ENCODE data around the gene GRIK3.
"Not testable (repeated sequence)": the region's sequence is repeated elsewhere in the genome, so short reads cannot be mapped to it uniquely, and the experiment has no call there.

Gene GRIK3

DNA sequence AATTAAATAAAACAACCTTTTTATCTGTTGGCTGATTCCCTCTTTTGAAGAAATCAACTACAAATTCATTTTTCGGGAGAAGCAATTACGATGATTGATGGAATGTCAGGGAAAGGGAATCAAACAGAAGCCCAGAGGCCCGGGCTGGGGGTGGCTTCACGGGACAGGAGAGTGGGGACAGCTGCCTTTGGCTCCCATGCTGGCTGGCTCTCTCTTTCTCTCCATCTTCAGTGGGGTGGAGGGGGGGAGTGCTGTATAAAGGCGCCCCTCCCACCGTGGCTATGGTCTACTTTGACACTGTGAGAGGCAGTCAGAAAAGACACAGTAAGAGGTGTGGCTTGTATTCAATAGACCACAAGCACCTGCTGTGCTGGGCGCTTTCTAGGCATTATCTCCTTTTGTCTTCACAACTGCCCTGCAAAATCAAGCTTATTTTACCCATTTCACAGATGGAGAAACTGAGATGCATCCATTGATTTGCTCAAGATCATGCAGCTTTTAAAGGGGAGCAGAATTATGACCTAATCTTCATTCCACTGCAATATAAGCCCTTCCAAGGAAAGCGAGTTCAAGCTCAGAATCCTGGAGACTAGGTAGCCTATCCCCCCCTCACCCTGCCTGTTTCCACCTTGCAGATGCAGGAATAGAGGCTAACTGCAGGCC is 92.9 kb downstream of the GRIK3 start:
- DNase-seq (ENCODE audit: low read depth), result no peak

DNA sequence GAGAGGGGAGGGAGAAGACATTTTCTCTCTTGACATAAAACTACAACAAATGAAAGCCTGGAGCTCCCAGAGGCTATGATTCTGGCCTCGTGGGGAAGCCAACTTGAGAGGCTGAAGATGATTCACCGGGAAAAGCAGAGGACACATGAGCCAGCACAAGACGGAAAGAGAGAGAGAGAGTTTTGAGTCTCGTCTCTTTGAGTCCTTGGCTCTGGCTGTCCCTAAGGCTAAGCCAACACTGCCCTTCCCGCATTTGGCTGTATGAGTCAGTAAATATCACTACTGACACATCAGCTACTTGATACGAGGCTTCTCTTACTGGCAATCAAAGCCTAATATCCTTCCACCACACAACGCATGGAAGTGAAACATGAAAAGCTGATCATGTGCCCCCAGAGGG is 95.5 kb downstream of the GRIK3 start:
- no peak for DNase-seq (ENCODE audit: low read depth)

DNA sequence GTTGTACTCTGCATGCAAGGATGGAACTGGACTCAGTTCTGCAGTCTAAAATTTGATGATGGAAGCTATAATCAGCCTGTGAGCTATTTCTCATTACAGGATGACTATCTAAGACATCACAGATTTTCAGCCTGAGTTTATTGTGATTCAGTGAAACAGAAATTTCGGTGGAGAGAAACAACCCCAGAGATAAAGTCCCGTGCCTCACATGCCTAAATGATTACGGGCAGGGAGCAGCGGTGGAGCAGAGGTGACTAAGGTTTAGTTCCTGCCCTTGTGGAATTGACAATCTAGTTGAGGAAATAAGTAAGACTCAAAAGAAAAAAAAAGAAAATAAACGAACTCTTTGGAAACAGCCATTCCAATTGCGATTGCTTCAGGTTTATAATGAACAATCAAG is 96.9 kb downstream of the GRIK3 start:
- no peak for DNase-seq (ENCODE audit: low read depth)

DNA sequence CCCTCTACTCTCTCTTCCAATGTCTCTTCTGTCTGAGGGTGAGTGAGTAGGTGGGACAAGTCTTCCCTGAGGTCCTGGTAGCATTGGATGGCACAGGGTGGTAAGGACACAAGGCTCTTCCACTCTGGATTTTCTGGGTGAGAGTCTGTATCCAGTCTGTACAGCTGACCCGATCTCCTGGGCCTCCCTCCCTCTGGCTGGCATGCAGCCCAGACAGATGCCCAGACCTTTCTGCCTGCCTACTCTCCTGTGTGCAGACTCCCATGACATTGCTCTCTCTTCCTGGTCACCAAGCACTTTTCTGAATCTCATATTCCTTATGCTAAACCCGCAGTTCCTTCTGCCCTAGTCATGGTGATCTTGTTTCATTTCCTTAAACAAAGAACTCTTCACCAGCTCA is 100.3 kb downstream of the GRIK3 start:
- no peak for DNase-seq (ENCODE audit: low read depth)

DNA sequence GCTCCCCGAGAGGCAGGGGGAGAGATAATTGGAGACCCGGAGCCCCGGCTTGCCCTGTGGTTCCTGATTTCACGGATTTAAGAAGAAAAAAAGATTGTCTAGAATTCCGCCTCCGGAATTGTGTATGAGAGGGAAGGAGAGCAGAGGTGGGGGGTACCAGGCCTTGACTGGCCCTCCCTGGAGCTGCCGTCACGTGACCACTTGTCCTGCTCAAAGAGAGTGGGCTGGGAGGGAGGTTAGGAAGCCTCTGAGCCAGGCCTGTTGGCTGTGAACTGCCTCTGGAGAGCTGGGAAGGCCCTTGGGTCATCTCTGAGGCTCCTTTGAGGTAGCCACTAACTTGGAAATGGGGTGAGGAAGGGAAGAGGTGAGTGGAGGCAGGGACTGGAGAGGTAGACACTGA is 106.5 kb downstream of the GRIK3 start:
- no peak for DNase-seq (ENCODE audit: low read depth)

DNA sequence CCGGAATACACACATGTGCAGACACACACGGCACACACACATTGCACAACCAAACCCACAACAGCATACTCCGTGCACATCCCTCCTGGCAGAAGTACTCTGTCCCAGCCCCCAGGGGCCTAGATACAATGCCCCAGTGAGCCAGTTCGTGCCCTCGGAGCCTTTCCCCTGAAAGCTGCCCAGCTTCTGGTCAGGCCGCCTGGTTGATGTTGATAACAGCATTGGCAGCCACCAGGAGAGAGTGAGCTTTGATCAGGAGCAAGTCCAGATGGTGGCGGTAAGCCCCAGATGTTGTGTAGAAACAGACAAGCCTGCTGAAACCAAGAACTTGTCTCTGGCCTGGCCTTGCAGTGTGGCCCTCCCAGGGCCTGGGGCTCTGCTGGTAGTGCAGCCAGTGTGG is 109.1 kb downstream of the GRIK3 start:
- no peak for DNase-seq (ENCODE audit: low read depth)

DNA sequence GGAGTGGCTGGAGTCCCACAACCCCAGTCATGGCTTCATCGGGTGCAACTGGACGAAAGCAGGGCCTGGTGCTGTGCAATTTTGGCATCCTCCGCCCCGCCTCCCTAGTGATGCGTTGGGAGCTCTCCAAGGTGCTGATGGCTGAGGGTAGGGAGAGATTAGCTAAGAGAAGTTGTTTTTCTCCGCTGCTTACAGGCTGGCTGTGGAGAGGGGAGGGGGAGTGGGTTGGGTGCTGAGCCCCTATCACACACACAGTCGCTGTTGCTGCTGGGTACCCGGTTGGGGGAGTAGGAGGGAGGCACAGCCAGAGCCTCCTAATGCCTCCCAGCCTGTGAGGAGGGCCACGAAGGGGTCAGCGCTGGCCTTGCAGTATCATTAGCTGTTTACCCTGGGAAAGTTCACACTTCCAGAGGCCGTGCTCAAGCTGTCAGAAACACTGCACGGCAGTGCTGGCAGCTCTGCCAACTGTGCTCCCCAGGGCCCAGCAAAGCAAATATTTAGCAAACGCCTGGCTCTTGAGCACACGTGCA is 110.0 kb downstream of the GRIK3 start:
- no peak for DNase-seq (ENCODE audit: low read depth)

DNA sequence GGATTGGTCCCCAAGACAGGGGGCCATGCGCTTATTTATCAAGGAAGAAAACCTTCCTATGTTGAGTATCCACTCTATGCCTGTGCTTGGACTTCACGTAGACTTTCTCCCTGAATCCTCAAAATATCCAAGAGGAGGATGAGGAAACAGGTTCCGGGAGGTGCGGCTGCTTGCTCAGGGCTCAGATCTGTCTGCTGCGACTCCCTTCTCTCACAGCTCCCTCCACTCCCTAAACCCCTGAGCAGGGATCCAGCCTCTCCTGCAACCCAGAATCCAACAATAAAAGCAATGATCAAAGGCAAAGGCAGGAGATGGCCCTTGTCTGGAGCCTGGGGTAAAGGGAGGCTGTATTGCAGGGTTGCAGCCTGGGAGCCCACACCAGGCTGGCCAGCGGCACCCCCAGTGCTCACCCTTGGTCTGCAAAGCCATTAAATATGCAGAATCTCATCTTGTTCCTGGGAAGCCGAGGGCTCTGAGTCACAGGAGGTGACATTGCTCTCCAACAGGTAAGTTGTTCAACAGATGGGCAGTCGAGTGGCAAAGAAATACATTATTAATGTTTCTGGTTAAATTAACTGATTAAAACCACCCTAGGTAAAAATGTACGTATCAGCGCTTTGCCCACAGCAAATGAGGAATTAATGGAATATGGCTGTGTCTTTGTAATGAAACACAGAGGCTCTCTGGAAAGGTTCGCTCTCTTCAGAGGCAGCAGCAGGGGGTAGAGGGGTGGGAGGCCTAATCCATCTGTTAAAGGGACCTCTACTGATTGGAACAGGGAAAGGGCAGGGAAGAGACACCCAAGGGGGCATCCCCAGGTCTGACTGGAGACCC is 111.5 kb downstream of the GRIK3 start:
- no peak for DNase-seq (ENCODE audit: low read depth)

DNA sequence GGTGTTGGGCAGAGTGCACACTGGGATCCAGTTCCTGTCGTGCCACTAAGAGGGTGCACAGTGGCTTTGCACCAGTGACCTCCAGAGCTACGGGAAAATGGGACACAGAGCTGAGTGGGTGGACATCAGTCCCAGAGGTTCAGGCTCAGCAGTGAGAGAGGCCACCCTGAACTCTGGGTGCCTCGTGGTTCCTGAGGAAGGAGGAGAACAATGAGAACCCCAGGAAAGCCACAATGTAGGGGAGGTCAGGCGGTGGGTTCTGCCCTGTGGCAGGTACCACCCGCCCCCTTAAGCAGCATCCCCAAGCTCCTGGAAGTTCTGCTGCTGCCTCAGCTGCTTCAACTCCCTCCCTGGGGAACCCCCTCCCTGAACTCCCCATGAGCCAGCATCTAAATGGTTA is 112.2 kb downstream of the GRIK3 start:
- no peak for DNase-seq (ENCODE audit: low read depth)

DNA sequence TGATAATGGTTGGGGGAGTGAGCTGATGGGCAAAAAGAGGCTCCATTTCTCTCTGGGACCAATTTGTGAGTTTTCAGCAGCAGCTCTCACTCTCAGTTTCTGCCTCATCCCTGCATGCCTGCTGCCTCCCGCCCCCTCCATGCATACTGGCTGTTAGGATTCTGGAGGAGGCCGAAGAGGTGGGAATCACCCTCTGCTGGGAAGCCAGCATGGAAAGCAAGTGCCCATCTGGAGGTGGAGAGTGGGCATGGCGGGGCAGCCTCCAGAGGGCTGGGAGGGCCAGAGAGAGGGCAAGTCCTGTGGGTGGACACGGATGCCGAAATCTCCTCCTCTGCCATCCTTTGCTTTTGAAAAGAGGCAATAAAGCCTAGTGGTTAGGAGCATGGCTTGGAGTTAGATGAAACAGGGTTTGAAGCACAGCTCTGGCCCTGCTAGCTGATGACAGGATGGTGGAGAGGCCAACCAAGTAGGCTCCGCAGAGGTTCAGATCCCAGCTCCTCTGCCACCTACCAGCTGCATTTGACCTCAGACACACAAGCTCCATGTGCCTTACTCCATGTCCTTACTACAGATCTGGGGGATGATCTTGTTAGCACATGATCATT is 113.4 kb downstream of the GRIK3 start:
- no peak for DNase-seq (ENCODE audit: low read depth)

DNA sequence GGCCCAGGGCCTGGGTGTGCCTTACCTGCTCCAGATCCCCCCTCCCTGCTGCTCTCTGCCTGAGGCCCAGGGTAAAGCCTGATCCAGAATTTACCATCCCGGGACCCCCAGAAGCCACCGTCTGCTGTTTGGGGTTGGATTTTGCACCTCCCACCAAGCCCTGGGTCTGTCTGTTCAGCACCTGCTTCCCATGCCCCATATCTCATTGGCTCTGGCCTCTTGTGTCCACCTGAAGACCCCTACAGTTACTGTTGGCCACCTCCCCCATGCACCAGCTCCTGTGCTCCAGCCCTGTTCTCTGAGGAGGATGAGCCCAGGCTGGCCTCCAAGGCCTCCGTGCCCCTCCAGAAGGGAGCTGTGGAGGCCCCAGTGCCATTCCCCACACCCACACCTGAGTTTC is 113.9 kb downstream of the GRIK3 start:
- DNase-seq (ENCODE audit: low read depth), result no peak

DNA sequence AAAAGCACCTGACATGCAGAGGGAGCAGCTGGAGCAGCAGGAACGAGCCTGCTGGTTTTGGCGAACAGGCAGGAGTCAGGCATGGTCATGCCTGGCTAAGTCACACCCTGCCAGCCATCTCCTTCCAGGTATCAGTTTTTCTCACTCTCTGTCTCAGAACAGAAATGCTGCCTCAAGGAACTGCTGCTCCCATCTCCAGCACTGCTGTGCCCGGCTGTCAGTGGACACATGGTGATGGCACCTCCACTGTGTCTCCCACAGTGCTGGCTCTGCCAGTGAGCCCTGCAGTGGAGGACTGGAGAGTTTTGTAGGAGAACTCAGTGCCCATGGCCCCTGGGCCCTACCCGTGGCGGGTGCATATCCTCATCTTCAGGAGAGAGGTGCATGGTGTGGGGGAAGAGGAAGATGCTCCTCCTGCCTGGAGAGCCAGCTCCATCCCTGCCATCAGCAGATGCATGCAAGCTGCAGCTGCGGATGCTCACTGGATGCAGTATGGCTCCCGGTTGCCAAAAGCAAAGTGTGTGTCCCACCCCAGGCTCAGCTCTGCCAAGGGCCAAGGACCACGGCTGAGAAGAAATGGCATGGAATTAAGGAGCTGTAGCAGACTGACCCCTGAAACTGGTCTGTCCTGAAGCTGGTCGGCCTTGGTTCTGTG is 114.7 kb downstream of the GRIK3 start:
- DNase-seq (ENCODE audit: low read depth), result no peak

DNA sequence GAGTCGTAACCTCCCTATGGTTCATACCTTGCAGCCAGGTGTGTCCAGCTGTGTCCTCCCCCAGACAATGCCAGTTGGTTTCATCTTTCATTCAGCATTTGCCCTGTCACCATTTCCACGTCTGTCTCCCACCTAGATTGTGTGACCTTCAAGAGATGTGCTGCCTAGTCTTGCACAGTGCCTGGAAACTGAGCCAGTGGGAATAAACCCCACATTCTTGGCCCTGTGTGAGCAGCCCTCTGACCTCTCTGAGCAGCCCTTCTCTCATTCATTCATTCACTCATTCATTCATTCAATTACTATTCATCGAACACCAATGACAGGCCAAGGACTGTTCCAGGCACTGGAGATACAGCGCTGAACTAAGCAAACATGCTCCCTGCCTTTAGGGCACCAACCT is 115.7 kb downstream of the GRIK3 start:
- DNase-seq (ENCODE audit: low read depth), result no peak

DNA sequence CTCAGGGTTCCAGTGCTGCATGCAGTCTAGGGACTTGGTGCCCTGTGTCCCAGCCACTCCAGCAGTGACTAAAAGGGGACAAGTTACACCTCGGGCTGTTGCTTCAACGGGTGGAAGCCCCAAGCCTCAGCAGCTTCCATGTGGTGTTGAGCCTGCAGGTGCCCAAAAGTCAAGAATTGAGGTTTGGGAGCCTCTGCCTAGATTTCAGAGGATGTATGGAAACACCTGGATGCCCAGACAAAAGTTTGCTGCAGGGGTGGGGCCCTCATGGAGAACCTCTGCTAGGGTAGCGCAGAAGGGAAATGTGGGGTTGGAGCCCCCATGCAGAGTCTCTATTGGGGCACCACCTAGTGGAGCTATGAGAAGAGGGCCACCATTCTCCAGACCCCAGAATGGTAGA is 117.8 kb downstream of the GRIK3 start:
- not testable (repeated sequence) for DNase-seq (ENCODE audit: low read depth)

DNA sequence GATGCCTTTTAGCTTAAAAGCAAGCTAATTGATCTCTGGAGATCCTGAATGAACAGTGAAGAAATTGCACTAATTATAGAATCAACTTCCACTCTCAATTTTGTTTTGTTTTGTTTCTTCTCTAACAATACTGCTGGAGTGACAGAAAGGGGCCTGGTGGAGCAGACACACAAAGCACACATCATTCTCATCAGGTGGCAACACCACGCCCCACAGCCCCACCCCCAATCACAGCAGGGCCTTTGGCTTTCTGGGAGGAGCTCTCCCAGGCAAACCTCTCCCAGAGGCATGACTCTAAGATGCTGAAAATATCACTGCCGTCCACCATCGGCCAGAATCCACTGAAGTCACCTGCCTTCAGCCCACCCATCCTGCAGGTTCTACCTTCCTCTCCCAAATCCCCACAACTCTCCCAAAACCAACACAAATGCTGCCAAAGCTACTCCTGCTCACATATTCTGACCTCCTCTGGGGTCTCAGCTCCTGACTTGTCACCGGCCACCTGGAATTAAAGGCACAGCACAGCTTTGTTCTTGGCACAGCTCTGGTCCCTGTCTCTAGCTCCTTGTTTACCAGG is 120.7 kb downstream of the GRIK3 start:
- no peak for DNase-seq (ENCODE audit: low read depth)

DNA sequence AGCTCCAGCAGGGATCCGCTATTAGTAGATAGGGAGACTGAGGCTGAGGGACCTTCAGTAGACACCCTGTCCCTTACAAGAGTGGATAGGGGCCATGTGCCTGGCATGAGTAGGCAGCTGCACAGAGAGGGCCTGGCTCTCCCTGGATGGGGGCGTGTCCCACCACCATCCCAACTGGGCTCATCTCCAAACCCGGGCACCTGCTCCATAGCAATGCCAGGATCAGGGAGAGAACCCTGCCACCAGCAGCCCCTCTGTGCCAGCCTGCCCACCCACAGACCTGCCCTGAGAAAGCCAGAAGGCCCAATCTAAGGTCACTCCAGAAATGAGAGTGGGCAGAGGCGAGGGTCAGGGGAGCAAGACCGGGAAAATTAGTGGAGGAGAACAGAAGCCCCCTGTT is 121.3 kb downstream of the GRIK3 start:
- DNase-seq (ENCODE audit: low read depth), result no peak

DNA sequence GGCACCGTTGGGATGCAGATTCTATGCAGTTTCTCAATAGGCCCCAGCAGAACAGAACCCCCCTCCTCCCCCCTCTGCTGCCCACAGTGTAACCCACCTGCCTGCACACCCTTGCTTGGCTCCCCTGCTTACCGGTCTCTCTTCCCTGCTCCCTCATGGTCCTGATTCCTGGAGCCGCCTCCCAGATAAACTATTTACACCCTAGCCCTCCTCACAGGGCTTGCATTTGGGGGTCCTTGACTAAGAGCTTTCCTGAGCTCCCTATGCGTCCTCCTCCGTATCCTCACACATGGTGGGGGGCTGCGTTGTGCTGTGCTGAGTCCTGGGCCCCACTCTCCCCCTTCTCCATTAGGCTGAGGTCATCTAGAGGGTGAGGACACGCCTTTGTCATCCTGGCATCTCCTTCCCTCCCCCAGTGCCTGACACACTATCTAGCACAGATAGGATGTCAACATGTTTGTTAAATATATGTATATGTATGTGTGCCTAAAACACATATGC is 121.9 kb downstream of the GRIK3 start:
- no peak for DNase-seq (ENCODE audit: low read depth)

DNA sequence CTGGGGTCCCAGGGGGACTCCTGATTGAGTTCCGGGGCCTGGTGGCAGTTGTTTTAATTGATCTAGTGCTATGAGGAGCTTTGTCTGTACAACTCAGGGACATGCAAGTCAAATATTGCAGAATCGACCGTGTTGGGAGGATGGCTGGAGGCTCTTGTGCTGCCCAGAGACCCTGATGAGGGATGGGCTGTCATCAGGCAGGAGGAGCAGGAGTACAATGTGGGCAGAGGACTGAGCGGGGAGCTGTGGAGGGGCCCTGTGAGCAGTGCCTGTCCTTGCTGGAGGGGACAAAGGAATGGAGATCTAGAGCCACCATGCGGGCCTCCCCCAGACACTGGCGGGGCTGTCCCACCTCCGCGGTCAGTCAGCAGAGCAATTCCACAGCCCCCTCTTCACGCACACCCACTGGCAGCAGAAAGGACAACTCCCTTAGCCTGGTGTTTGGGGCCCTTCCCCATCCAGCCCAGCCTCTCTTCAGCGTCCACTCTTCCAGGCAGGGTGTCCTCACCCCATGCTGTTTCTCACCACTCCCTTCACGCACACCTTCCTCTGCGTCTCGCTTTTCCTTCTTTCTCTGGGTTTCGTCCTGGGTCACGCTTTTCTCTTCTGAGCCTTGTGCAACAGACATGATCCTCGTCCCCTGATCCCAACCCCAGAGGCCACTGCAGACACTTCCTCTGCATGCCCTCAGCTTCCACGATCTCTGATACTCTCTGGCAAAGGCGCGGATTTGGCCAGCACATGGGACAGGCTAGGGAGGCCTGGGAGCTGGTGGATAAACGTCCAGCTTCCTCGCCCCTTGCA is 122.6 kb downstream of the GRIK3 start:
- DNase-seq (ENCODE audit: low read depth), result no peak

DNA sequence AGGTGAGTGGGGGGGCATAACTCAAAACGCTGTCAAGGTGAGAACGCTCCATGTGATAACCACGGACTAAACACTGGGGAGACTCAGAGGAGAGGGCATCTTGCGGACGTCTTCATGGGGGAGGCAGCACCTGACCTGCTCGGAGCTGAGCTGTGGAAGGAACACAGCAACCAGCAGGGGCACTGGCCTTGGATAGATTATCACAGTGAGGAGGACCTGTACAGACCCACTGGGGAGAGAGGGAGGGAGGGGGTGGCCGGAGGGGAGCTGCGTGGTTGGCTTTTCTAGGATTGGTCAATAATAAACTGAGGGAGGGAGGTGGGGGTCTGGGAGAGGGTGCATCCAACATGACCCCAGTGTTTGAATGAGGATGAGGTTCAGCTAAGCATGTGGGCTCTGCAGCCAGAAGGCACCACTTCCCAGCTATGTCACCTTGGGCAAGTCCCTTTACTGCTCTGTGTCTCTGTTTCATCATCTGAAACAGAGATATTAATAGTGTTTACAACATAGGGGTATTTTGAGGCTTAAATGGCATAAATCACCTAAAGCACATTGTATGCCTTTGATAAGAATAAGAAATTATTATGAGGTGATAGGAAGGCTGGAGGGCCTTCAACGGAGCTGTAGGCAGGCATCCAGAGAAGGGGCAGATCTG is 123.3 kb downstream of the GRIK3 start:
- DNase-seq (ENCODE audit: low read depth), result no peak

DNA sequence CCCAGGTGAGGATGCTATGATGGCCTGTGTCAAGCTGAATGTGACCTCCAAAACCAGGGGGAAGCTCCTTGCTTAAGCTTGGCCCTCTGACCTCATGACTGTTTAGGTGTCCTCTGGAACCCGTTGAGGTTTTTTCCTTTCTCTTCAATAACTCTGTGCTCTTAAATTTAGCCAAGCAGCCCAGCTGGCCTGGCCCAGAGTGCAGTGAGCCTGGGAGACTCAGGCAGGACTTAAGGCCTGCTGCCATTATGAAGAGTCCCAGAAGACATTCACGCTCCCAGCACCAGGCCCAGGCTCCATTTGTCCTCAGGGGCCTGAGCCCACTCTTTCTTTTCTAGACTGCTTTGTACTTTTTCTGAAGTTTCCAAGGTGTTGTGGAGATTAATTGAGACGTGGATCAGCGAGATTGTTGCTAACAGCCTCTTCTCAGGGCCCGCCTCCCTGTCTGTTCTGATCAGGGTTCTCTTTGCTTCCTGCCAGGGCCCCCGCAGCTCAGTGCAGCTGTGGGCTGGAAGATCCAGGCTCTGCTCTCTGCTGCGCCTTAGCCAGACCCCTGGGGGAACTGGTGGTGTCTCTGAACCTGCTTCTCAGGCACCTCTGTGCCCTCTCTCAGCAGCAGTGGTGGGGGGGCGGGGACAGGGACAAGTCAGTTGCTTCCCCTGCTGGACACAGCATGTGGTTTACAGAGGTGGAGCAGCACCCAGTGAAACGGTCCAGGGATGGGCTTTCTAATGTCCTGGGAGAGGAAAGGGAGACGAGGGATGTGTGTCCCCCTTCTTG is 124.2 kb downstream of the GRIK3 start:
- DNase-seq (ENCODE audit: low read depth), result no peak
